NB4 (cell line): ENCODE results near the gene SUCLG2.

Source experiments
- DNase-seq: peaks from one replicate; pipeline ENCODE4 v3.0.0; 2010; ENCODE audit warnings: low read depth
- H3K4me3 ChIP-seq: one replicate; pipeline ENCODE4 v1.5.1; 2011; ENCODE audit warnings: mild to moderate bottlenecking, low read depth, low read length, moderate library complexity
- MYC ChIP-seq: IDR thresholded peaks from 2 replicates; pipeline ENCODE4 v1.6.1; 2011; ENCODE audit warnings: low read depth, low read length
- POLR2A ChIP-seq: IDR thresholded peaks from 2 replicates; pipeline ENCODE4 v1.6.1; 2011; ENCODE audit warnings: mild to moderate bottlenecking; ENCODE audit not compliant: insufficient read length; ENCODE audit errors: extremely low read depth
- TF ChIP-seq, protein P1 (sequence below): IDR thresholded peaks from one replicate; pipeline ENCODE4 v1.5.1; 2012; ENCODE audit warnings: low read depth, low read length
- TF ChIP-seq, protein P2 (sequence below): IDR thresholded peaks from 2 replicates; pipeline ENCODE4 v1.6.1; 2011; ENCODE audit warnings: low read depth, low read length

SUCLG2 gene

DNA sequence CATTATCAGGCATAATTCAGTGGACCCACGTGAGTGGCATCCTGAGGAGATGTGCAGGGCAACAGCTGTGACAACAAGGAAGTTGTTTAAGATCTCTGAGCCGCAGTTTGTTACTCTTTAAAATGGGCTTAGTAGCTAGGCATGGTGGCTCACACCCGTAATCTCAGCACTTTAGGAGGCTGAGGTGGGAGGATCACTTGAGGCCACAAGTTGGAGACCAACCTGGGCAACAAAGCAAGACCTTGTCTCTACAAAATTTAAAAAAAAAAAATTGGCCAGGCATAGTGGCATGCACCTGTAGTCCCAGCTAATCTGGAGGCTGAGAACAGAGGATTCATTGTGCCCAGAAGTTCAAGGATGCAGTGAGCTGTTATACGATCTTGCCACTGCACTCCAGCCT lies 12.2 kb downstream of the SUCLG2 start:
- DNase-seq, result no peak
- no peak overlapping the region for H3K4me3 ChIP-seq
- TF ChIP-seq MYC (no peak), POLR2A (no peak)
- TF ChIP-seq, protein P1, sequence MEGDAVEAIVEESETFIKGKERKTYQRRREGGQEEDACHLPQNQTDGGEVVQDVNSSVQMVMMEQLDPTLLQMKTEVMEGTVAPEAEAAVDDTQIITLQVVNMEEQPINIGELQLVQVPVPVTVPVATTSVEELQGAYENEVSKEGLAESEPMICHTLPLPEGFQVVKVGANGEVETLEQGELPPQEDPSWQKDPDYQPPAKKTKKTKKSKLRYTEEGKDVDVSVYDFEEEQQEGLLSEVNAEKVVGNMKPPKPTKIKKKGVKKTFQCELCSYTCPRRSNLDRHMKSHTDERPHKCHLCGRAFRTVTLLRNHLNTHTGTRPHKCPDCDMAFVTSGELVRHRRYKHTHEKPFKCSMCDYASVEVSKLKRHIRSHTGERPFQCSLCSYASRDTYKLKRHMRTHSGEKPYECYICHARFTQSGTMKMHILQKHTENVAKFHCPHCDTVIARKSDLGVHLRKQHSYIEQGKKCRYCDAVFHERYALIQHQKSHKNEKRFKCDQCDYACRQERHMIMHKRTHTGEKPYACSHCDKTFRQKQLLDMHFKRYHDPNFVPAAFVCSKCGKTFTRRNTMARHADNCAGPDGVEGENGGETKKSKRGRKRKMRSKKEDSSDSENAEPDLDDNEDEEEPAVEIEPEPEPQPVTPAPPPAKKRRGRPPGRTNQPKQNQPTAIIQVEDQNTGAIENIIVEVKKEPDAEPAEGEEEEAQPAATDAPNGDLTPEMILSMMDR, result no peak
- TF ChIP-seq, protein P2, sequence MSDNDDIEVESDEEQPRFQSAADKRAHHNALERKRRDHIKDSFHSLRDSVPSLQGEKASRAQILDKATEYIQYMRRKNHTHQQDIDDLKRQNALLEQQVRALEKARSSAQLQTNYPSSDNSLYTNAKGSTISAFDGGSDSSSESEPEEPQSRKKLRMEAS, result no peak

DNA sequence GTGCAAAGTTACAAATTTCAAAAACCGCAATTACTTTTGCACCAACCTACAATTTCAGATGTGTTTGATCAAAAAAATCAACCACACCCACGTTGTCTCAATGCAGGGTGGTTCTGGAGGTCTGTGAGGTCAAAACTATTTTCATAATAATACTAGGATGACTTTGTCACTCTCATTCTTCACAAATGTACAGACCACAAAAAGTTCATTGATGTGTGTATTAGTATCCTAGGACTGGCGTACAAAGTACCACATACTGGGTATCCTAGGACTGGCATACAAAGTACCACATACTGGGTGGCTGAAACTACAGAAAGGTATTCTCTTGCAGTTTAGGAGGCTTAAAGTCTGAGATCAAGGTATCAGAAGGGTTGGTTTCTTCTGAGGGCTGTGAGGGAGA lies 13.0 kb downstream of the SUCLG2 start:
- no peak for DNase-seq
- no peak overlapping the region for H3K4me3 ChIP-seq
- TF ChIP-seq POLR2A, result no peak
- TF ChIP-seq MYC, result no peak
- TF ChIP-seq, protein P1, result no peak
- TF ChIP-seq, protein P2, result no peak

DNA sequence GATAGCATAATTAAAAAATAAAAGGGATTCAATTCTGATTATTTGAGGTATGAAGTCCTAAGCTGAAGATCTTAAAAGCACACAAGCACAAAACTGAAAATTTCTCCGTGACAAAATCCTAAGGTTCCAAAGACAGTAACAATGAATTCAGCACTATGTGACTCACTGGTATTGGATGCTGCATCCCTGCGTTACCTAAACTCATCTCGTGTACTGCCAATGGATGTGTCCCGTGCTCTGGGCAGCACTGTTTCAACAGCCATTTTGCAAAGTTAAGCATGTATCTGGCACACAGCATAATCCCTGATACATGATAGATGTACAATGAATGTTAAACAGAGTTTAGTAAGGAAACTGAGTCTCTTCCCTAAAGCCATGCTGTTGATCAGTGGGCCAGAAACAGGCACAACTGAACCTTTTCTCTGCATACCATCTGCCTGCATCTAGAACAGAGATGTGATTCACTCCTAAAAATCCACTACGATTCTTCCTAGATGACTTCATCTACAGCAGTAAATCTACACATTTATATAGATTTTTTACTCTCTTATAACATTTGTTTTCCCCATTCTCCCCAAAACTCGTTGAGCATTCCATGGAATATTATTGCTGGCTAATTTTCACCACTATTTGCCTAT lies 14.3 kb downstream of the SUCLG2 start:
- TF ChIP-seq POLR2A (no peak), MYC (no peak)
- TF ChIP-seq, protein P1, result no peak
- TF ChIP-seq, protein P2, result no peak
- no peak overlapping the region for H3K4me3 ChIP-seq
- no peak for DNase-seq

DNA sequence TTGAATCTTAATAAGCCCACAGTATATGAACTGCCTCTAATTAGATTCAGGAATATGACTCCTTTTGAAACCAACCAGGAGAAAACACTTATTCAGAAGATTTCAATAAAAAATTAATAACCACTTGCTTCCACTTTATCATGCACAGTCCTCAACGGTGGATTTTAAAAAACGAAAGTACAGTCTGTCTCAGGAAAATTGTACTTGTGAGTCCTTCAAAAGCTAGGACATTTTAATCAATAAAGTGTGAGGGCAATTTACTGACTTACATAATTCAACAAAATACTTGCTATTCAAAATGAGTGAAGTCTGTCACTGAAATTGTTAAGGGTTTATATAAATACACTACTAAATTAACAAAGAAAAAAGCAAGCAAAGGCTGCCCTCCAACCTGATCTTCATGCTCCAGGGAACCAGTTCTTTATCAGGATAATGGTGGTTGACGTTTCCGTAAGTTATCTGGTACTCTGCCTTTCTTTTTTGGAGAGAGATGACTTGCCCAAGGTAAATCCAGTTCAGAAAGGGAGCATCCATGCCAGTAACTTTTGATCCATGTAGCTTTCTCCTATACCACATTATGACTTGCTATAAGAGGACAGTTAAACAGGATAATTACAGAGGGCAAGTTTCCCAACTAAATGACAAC lies 17.0 kb downstream of the SUCLG2 start:
- TF ChIP-seq, protein P2, result no peak
- TF ChIP-seq POLR2A, result no peak
- TF ChIP-seq, protein P1, result no peak
- DNase-seq, result no peak
- no peak overlapping the region for H3K4me3 ChIP-seq

DNA sequence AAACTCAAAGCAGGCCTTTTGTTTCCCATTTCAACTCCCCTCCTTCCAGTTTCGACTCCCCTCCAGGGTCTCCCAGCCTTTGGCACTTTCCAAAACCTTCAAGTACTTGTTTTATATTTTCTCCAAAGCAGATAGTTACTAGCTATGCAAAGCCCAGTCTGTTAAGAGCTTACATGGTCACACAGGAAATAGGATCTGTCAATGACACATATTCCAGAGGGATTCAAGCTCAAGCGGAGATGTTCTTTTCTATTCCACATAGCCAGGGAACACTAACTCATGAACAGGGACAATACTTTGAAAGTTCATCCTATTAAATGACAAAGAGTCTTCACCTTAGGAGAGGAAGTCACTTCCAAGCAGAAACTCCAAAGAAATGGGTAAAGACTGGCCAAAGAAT lies 18.6 kb downstream of the SUCLG2 start:
- H3K4me3 ChIP-seq, result no peak overlapping the region
- TF ChIP-seq POLR2A, result no peak
- TF ChIP-seq MYC, result no peak
- TF ChIP-seq, protein P1, result no peak
- no peak for DNase-seq

DNA sequence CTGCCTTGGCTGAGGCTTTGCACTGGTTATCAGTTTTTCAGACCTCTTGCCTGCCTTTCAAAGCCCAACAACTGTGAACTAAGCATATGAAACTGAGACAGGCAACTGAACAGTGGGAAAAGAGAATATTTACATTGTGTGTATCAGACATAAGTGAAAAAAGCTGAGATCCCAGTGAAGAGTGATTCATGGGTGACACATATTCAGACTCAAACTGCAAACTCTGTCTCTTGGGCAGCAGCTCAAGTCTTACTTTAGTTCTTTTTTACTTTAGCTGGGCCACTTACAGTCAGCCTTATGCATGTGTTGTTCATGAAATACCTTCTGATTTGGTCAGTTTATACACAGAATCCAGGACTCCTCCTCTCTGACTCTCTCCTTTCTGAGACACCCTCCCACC lies 19.2 kb downstream of the SUCLG2 start:
- no peak overlapping the region for H3K4me3 ChIP-seq
- no peak for DNase-seq
- TF ChIP-seq POLR2A (no peak), MYC (no peak)
- TF ChIP-seq, protein P1, result no peak
- TF ChIP-seq, protein P2, result no peak
